NCI-H774 (cell line): Measurements from ENCODE around the gene CHST3.
"Not testable (repeated sequence)": the region's sequence is repeated elsewhere in the genome, so short reads cannot be mapped to it uniquely, and the experiment has no call there.

Experiments
- DNase-seq: peaks from one replicate; lab custom pipeline; 2025; lab: John Stamatoyannopoulos, UW

CHST3 gene

GRCh38 chr10:71948496-71949067 is 15.6 kb upstream of the CHST3 start:
- no peak for DNase-seq

GRCh38 chr10:71950683-71951082 is 13.5 kb upstream of the CHST3 start:
- DNase-seq = no peak

- no peak for DNase-seq
Observed at GRCh38 chr10:71952745-71953144, 11.4 kb upstream of the CHST3 start.

- DNase-seq = no peak
Observed at GRCh38 chr10:71957546-71958275, 6.5 kb upstream of the CHST3 start.

- no peak for DNase-seq
Observed at GRCh38 chr10:71959526-71959925, 4.7 kb upstream of the CHST3 start.

- no peak for DNase-seq
Observed at GRCh38 chr10:71961831-71962230, 2.4 kb upstream of the CHST3 start.

- DNase-seq = no peak
Observed at GRCh38 chr10:71962901-71963300, 1.3 kb upstream of the CHST3 start.

- DNase-seq = no peak
Observed at GRCh38 chr10:71963351-71964097, 671 bp upstream of the CHST3 start.

- no peak for DNase-seq
Observed at GRCh38 chr10:71964743-71965515, 734 bp downstream of the CHST3 start.

- no peak for DNase-seq
Observed at GRCh38 chr10:71965623-71966022, 1.4 kb downstream of the CHST3 start.

- DNase-seq = no peak
Observed at GRCh38 chr10:71966046-71967004, 2.1 kb downstream of the CHST3 start.

- not testable (repeated sequence) for DNase-seq
Observed at GRCh38 chr10:71967958-71968357, 3.8 kb downstream of the CHST3 start.

- no peak for DNase-seq
Observed at GRCh38 chr10:71968553-71969474, 4.6 kb downstream of the CHST3 start.

GRCh38 chr10:71969929-71970328 is 5.7 kb downstream of the CHST3 start:
- no peak for DNase-seq

- no peak for DNase-seq
Observed at GRCh38 chr10:71970331-71970730, 6.1 kb downstream of the CHST3 start.

- DNase-seq = no peak
Observed at GRCh38 chr10:71970869-71971268, 6.7 kb downstream of the CHST3 start.

- DNase-seq = no peak
Observed at GRCh38 chr10:71971311-71971731, 7.1 kb downstream of the CHST3 start.

GRCh38 chr10:71971769-71972555 is 7.8 kb downstream of the CHST3 start:
- DNase-seq = no peak
